Fibroblast of upper back skin (primary cell): Measurements from ENCODE around the gene TDRKH.

Experiments used
- DNase-seq: peaks from one replicate; pipeline ENCODE4 v3.0.0-alpha.2; 2013

TDRKH gene

GRCh38 chr1:151822404-151822803, 32.1 kb upstream of the TDRKH start:
- DNase-seq, result no peak

GRCh38 chr1:151820940-151821339, 30.6 kb upstream of the TDRKH start:
- DNase-seq, result no peak

GRCh38 chr1:151819976-151820623, 29.8 kb upstream of the TDRKH start:
- DNase-seq, result no peak

DNA sequence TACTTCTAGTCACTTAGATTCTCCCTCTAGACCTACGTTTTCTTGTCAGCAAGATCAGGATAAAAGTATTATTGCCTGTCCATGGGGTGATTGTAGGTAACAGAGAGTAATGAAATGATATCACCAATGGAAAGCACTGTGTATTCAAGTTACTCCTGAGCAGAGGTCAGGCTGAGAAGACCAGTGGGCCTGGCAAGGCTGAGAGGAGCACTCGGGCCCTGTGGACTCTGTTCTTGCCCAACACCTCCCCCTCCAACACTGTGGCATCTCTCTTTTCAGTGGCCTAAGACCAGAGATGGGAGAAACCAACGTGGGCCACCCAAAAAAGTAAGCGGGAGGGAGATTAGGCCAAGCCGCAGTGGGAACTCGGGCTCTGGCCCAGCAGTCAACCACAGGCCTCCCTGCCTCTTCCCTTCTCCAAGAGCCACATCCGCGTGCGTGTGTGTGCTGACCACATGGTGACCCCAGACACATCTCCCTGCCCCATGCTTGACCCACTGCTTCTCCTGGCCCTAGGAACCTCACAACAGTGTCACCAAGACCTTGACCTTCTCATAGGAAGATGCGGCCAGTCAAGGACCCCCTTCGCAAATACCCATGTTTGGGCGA, 29.0 kb upstream of the TDRKH start:
- no peak for DNase-seq

DNA sequence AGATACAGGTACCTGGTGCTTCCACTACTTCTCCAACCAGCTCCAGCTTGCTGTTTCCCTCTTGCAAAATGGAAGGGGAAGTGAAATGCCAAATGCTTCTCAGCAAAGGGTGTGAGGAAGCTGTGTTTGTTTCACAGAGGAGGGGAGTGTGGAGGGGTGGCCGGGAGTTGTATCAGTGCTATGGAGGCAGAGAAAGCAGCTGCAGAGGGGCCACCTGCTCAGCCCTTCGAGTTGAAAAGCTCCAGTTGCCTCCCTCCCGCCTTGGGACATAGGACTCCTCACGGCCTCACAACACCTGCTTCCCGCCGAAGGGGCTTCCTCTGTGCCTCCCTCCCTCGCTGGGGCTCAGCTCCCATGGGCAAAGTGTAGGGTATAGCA, 27.0 kb upstream of the TDRKH start:
- DNase-seq, result no peak

GRCh38 chr1:151816548-151817352, 26.4 kb upstream of the TDRKH start:
- DNase-seq, result no peak

GRCh38 chr1:151815716-151816327, 25.5 kb upstream of the TDRKH start:
- DNase-seq, result no peak

GRCh38 chr1:151814971-151815545, 24.8 kb upstream of the TDRKH start:
- DNase-seq, result no peak

GRCh38 chr1:151814426-151814825, 24.1 kb upstream of the TDRKH start:
- no peak for DNase-seq

- no peak for DNase-seq
Measured at GRCh38 chr1:151813271-151813977, 23.1 kb upstream of the TDRKH start.

GRCh38 chr1:151811181-151811580, 20.9 kb upstream of the TDRKH start:
- DNase-seq, result peak; percentile 74

DNA sequence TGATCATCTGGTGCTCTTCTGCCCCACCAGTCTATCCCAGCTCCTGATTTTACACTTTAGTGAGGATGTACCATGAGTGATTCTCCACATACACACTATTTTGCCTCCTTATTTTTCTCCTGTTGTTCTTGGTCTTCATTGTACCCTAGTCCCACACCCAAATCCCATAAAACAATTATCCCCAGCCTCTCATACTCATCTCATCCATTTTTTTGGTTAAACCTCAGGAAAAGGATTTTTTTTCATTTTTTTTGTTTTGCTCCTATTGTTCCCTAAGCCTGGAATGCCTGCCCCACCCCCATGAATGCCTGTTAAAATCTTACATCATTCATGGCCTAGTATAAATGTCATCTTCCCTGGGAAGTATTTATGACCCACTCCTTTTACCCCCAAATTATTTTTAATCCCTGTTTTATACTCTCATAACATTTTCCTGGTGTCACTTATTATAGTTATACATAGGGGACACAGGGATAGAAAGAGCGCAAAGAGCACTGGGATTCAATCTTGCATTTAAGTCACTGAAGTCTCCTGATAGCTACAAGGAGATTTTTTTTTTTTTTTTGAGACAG, 19.8 kb upstream of the TDRKH start:
- peak; percentile 31 for DNase-seq

DNA sequence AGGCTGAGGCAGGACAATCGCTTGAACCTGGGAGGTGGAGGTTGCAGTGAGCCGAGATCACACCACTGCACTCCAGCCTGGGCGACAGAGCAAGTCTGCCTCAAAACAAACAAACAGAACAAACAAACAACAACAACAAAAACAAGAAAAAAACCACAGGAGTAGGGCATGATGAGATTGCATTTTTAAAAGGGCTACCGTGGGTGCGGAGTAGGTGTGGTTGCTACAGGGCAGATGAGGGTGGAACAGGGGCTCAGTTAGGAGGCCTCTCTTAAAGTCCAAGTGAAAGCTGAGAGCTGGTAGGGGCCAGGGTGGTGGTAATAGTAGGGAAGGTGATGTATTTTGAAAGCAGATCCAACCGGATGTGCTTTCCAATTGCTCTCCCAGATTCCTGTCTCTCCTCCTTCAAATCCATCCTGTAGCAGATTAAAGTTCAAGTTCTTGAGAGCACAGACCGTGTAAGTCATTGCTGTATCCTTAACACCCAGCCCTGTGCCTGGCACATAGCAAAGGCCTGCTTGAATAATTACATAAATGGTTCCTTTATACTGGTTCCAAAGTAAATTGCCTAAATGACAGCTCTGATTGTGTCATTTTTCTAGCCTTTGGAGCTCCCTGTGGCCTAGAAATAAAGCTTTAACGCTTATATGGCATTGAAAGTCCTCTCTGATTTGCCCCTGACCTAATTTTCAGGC, 19.1 kb upstream of the TDRKH start:
- no peak for DNase-seq

DNA sequence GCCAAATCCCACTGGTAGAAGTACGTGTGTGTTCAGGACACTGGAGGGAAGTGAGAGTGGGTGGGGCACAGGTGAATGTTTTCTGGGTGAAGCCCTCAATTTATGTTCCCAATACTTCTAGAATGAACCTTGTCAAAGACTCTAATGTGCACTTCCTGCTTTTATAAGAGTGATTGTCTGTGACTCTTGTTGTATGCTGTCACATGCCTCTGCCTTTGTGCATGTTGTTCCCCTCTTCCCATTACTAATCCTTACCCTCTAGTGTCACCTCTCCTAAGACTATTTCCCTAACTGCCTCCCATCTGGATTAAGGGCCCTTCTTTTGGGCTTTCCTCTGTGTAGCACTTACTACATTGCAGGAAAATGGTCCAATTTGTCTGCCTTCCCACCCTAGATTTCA, 17.5 kb upstream of the TDRKH start:
- DNase-seq, result no peak

DNA sequence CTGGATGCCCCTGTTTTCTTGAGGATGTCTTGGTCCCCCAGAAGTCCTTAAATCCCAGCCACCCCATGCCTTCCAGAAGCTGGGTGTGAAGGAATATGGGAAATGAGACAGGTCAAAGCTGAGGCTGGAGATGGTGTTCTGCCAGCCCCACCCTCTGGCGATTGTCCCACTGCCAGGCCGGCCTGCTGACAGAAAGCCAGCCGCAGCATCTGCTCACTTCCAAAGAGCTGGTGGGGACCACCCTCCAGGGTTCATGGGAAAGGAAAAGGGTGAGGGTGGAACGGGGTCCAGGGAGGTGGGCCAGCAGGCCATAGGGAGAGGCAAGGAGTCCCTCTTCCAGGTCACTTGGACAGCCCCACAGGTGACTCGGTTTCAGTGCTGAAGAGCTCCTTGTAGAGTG, 16.8 kb upstream of the TDRKH start:
- DNase-seq, result no peak

- no peak for DNase-seq
Measured at GRCh38 chr1:151806170-151806569, 15.9 kb upstream of the TDRKH start.

- DNase-seq, result no peak
Measured at GRCh38 chr1:151805066-151805820, 14.9 kb upstream of the TDRKH start, which contains the start of gene LINGO4. Gene LINGO4, minus strand, starts transcription at chr1:151805419. Its CDS starts 2,715 bp downstream, at chr1:151802704.

- DNase-seq, result no peak
Measured at GRCh38 chr1:151803915-151804314, 13.6 kb upstream of the TDRKH start.

GRCh38 chr1:151803164-151803563, 12.9 kb upstream of the TDRKH start:
- no peak for DNase-seq

DNA sequence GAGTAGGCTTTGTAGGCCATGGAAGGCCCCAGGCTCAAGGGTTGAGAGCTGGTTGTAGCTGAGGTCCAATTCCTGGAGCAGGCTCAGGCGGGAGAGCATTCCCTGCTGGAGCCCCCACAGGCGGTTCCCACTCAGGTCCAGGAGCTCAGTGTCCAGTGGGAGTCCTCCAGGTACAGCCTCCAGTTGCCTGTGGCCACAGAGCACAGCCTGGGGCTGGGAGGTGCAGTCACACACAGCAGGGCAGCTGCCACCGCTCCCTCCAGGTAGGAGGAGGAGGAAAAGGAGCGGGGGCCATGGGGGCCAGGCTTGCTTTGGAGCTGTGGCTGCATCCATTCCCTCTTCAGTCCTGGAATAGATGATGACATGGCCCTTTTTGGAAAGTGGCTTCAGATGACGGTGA, 12.1 kb upstream of the TDRKH start:
- DNase-seq, result no peak

GRCh38 chr1:151801846-151802245, 11.5 kb upstream of the TDRKH start:
- DNase-seq, result no peak
